B cell (primary cell): ENCODE results near the gene LTBP2.

Source experiments
- EZH2 ChIP-seq: IDR thresholded peaks from 2 replicates; pipeline ENCODE4 v1.6.1; 2012; ENCODE audit warnings: borderline replicate concordance, low read depth, mild to moderate bottlenecking, moderate library complexity, low read length; ENCODE audit not compliant: insufficient read depth, poor library complexity, severe bottlenecking
- TF ChIP-seq, protein P1 (sequence below): fragments of 200-600 bp; IDR thresholded peaks from one replicate; pipeline ENCODE4 v1.8.0; 2022; ENCODE audit warnings: antibody characterized with exemption, mild to moderate bottlenecking

- no peak for TF ChIP-seq EZH2
- TF ChIP-seq, protein P1, sequence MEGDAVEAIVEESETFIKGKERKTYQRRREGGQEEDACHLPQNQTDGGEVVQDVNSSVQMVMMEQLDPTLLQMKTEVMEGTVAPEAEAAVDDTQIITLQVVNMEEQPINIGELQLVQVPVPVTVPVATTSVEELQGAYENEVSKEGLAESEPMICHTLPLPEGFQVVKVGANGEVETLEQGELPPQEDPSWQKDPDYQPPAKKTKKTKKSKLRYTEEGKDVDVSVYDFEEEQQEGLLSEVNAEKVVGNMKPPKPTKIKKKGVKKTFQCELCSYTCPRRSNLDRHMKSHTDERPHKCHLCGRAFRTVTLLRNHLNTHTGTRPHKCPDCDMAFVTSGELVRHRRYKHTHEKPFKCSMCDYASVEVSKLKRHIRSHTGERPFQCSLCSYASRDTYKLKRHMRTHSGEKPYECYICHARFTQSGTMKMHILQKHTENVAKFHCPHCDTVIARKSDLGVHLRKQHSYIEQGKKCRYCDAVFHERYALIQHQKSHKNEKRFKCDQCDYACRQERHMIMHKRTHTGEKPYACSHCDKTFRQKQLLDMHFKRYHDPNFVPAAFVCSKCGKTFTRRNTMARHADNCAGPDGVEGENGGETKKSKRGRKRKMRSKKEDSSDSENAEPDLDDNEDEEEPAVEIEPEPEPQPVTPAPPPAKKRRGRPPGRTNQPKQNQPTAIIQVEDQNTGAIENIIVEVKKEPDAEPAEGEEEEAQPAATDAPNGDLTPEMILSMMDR = no peak
These were observed 87.3 kb downstream of the LTBP2 start for GRCh38 chr14:74524812-74525135.
